IPS-20b (cell line): ENCODE results near the gene OR13J1.
A peak's percentile ranks its signal among the peaks of the same experiment; 100 is the strongest.

Experiments
- H3K27ac ChIP-seq: one replicate; pipeline ENCODE4 v1.5.1; 2013; ENCODE audit warnings: low read length
- H3K27me3 ChIP-seq: 2 replicates; pipeline ENCODE4 v1.6.1; 2013; ENCODE audit warnings: mild to moderate bottlenecking, low read length, inconsistent platforms; ENCODE audit not compliant: insufficient read depth
- H3K36me3 ChIP-seq: 2 replicates; pipeline ENCODE4 v1.6.1; 2013; ENCODE audit warnings: low read depth, mild to moderate bottlenecking, inconsistent platforms, low read length, moderate library complexity; ENCODE audit not compliant: insufficient read depth
- H3K4me1 ChIP-seq: 2 replicates; pipeline ENCODE4 v1.6.1; 2013; ENCODE audit warnings: mild to moderate bottlenecking, control low read depth, inconsistent platforms, low read length, moderate library complexity; ENCODE audit not compliant: insufficient read depth
- H3K4me3 ChIP-seq: 2 replicates; pipeline ENCODE4 v1.5.1; 2013; ENCODE audit warnings: mild to moderate bottlenecking, low read length, inconsistent platforms
- H3K9ac ChIP-seq: 2 replicates; pipeline ENCODE4 v1.6.1; 2013; ENCODE audit warnings: low read depth, mild to moderate bottlenecking, inconsistent platforms, low read length, moderate library complexity
- H3K9me3 ChIP-seq: 2 replicates; pipeline ENCODE4 v1.6.1; 2013; ENCODE audit warnings: mild to moderate bottlenecking, low read depth, low read length, inconsistent platforms; ENCODE audit not compliant: insufficient read depth

Gene OR13J1

DNA sequence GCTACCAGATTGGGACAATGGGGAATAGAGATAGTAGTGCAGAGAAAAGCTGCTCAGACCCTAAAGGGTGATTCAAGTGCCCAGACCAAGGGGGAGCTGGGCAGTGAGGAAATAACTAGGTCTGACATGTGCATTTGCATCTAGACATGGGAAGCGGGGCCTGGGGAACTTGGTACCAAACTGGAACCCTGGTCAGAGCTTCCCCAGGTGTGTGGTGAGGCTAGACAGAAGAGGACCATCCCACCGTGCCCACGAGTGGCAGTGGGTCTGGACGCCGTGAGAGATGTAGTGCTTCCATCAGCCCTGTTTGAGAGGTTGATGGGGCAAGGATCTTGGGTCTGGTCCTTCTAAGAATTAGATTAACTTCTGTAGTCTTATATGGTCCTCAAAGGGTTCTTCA lies 33.6 kb downstream of the OR13J1 start:
- H3K36me3 ChIP-seq, result no peaks in the 10 kb centered on the region
- no peaks in the 10 kb centered on the region for H3K9me3 ChIP-seq
- H3K27me3 ChIP-seq, result no peaks in the 10 kb centered on the region
- H3K4me1 ChIP-seq, result no peaks in the 10 kb centered on the region
- H3K4me3 ChIP-seq, result no peak overlapping the region
- no peak overlapping the region for H3K27ac ChIP-seq
- no peak overlapping the region for H3K9ac ChIP-seq

- no peaks in the 10 kb centered on the region for H3K4me1 ChIP-seq
- H3K9ac ChIP-seq, result no peak overlapping the region
- no peak overlapping the region for H3K27ac ChIP-seq
- H3K27me3 ChIP-seq, result no peaks in the 10 kb centered on the region
- H3K4me3 ChIP-seq, result no peak overlapping the region
- no peaks in the 10 kb centered on the region for H3K36me3 ChIP-seq
- H3K9me3 ChIP-seq, result no peaks in the 10 kb centered on the region
Observed at GRCh38 chr9:35835766-35836165, 34.4 kb downstream of the OR13J1 start.

DNA sequence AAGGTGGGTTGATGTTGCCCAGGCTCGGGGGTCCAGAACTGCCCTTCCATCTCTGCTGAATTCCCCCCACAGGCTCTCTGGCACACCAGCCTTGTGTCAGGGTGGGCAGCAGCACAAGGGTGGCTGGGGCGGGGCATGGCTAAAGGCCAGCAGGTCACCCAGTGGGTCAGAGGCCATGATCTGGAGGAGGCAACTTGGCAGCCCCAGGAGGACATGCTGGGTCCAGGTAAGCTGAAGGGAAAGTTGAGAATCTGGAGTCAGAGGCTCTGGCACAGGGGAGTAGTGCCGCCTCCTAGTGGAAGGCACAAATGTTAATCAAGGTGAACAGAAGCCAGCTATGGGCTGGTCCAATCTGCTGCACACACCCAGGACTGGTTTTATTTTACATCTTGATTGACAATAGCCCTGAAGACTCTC lies 35.0 kb downstream of the OR13J1 start:
- Histone ChIP-seq H3K4me1 (no peaks in the 10 kb centered on the region), H3K9ac (no peak overlapping the region), H3K27ac (no peak overlapping the region), H3K27me3 (no peaks in the 10 kb centered on the region), H3K36me3 (no peaks in the 10 kb centered on the region), H3K4me3 (no peak overlapping the region), H3K9me3 (no peaks in the 10 kb centered on the region)

DNA sequence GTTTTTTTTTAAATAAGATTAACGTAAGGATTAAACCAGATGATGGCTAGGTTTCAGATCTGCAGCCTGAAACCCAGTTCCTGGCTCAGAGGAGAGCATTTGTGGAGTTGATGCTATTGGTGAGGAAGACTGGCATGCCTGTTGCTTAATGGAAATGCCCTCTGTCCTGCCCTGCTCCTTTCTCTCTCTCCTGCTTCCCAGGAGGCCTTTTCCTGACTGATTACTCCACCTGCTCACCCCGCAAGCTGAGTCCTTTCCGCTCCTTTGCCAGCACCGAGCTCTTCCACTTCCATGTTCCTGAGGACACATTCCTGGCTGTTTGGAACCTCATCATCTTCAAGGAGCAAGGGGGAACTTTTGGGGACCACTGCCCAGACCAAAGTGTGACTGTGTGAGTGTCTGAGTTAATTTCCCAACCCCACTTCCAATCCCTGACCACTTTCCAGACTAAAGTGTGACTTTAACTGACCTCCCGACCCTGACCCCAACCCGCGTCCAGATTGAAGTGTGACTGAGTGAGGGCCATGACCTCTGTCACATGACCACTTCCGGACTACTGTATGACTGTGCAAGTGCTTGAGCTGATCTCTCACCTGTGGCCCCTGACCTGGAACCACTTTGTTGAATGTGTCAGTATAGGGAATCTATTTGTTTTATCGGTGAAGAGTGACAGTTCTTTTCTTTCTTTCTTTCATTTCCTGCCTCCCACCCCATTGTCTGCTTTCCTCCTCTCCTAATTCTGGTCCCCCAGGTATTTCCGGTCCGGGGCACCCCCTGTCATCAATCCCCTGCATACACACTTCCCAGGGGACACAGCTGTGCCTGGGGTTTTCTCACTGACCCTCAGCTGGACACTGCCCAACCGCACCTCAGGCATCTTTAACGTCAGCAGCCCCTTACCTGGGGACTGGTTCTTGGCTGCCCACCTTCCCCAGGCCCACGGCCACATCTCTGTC lies 35.7 kb downstream of the OR13J1 start:
- no peaks in the 10 kb centered on the region for H3K9me3 ChIP-seq
- no peaks in the 10 kb centered on the region for H3K36me3 ChIP-seq
- H3K4me3 ChIP-seq, result no peak overlapping the region
- no peak overlapping the region for H3K27ac ChIP-seq
- H3K27me3 ChIP-seq, result no peaks in the 10 kb centered on the region
- H3K4me1 ChIP-seq, result peaks cover 6% of the 10 kb centered on the region; the same call in 1 of the 2 replicates
- H3K9ac ChIP-seq, result no peak overlapping the region

GRCh38 chr9:35832814-35833213 lies 37.4 kb downstream of the OR13J1 start:
- Histone ChIP-seq H3K4me1 (peaks cover 6% of the 10 kb centered on the region; the same call in 1 of the 2 replicates), H3K27me3 (no peaks in the 10 kb centered on the region), H3K27ac (no peak overlapping the region), H3K9ac (no peak overlapping the region), H3K36me3 (no peaks in the 10 kb centered on the region), H3K9me3 (no peaks in the 10 kb centered on the region), H3K4me3 (no peak overlapping the region)

- H3K9ac ChIP-seq, result no peak overlapping the region
- no peaks in the 10 kb centered on the region for H3K9me3 ChIP-seq
- no peaks in the 10 kb centered on the region for H3K36me3 ChIP-seq
- peaks cover 6% of the 10 kb centered on the region; the same call in 1 of the 2 replicates for H3K4me1 ChIP-seq
- H3K4me3 ChIP-seq, result no peak overlapping the region
- no peak overlapping the region for H3K27ac ChIP-seq
- H3K27me3 ChIP-seq, result no peaks in the 10 kb centered on the region
Observed at GRCh38 chr9:35831040-35831439, 39.2 kb downstream of the OR13J1 start.

GRCh38 chr9:35829764-35830096 lies 40.5 kb downstream of the OR13J1 start:
- Histone ChIP-seq H3K27me3 (no peaks in the 10 kb centered on the region), H3K9me3 (no peaks in the 10 kb centered on the region), H3K9ac (peak overlapping the region; percentile 61; the same call in 1 of the 2 replicates), H3K36me3 (no peaks in the 10 kb centered on the region), H3K27ac (no peak overlapping the region), H3K4me3 (peak overlapping the region; percentile 75), H3K4me1 (peaks cover 6% of the 10 kb centered on the region; the same call in 1 of the 2 replicates)

DNA sequence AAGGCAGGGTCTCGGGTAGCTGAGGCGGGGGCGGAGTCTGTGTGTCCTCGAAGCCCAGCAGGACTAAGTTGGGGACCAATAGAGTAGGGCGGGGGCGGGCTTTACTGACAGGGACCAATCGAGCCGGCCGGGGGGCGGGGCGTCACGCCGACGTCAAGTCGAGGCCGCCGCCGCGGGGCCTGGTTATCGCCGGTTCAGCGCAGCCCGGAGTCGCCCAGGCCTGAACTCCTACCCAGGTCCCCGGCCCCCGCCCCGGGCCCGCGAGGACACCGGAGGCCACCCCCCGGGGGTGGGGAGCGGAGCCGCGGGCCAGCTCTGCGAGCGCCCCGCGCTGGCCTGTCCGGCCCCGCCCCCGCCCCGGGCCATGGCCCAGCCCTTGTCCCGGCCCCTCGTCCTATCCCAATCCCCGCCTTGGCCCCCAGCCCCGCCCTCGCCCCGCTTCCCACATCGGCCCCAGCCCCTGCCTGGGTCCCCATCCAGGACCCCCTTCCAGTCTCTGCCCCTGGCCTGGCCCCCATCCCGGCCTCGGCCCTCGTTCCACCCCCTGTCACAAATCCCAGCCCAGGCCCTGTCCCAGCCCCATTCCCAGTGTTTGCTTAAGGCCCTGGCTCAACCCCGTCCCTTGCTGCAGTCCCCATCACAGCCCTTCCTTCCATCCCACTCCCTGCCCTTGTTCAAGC lies 41.0 kb downstream of the OR13J1 start, which contains the start of gene TMEM8B:
TSS of gene TMEM8B (plus strand) at position 145 of the 680 bp plus-strand sequence. CDS start at position 365, 220 bp downstream.
- Histone ChIP-seq H3K9ac (peak within 1 kb of the TSS; percentile 61; the same call in 1 of the 2 replicates), H3K27me3 (no peaks in the 10 kb centered on the region), H3K4me3 (peak within 1 kb of the TSS; percentile 75), H3K27ac (no peak within 1 kb of the TSS), H3K4me1 (peaks cover 7% of the 10 kb centered on the region; the same call in 1 of the 2 replicates), H3K9me3 (no peaks in the 10 kb centered on the region), H3K36me3 (no peaks in the 10 kb centered on the region)

GRCh38 chr9:35828716-35829083 lies 41.5 kb downstream of the OR13J1 start, which contains the start of gene FAM221B:
TSS of gene FAM221B (minus strand) at chr9:35828732. CDS start at chr9:35826161, 2,571 bp downstream.
- Histone ChIP-seq H3K4me3 (peak within 1 kb of the TSS; percentile 75), H3K9me3 (no peaks in the 10 kb centered on the region), H3K27ac (no peak within 1 kb of the TSS), H3K9ac (peak within 1 kb of the TSS; percentile 61; the same call in 1 of the 2 replicates), H3K36me3 (no peaks in the 10 kb centered on the region), H3K27me3 (no peaks in the 10 kb centered on the region), H3K4me1 (peaks cover 10% of the 10 kb centered on the region; the same call in 1 of the 2 replicates)

- no peak overlapping the region for H3K27ac ChIP-seq
- H3K4me3 ChIP-seq, result no peak overlapping the region
- H3K27me3 ChIP-seq, result no peaks in the 10 kb centered on the region
Observed at GRCh38 chr9:35827486-35827885, 42.7 kb downstream of the OR13J1 start.

GRCh38 chr9:35826071-35826701 lies 44.0 kb downstream of the OR13J1 start:
- peaks cover 14% of the 10 kb centered on the region; the same call in 1 of the 2 replicates for H3K4me1 ChIP-seq
- no peaks in the 10 kb centered on the region for H3K36me3 ChIP-seq
- H3K27ac ChIP-seq, result no peak overlapping the region
- no peaks in the 10 kb centered on the region for H3K27me3 ChIP-seq
- no peaks in the 10 kb centered on the region for H3K9me3 ChIP-seq
- H3K4me3 ChIP-seq, result no peak overlapping the region
- H3K9ac ChIP-seq, result no peak overlapping the region

More at GRCh38 chr9:35827486-35827885, 42.7 kb downstream of the OR13J1 start:
- no peak overlapping the region for H3K9ac ChIP-seq
- H3K36me3 ChIP-seq, result no peaks in the 10 kb centered on the region
- no peaks in the 10 kb centered on the region for H3K9me3 ChIP-seq
- H3K4me1 ChIP-seq, result peaks cover 14% of the 10 kb centered on the region; the same call in 1 of the 2 replicates
